ENCODE results near the gene MPP3.

MPP3 gene

DNA sequence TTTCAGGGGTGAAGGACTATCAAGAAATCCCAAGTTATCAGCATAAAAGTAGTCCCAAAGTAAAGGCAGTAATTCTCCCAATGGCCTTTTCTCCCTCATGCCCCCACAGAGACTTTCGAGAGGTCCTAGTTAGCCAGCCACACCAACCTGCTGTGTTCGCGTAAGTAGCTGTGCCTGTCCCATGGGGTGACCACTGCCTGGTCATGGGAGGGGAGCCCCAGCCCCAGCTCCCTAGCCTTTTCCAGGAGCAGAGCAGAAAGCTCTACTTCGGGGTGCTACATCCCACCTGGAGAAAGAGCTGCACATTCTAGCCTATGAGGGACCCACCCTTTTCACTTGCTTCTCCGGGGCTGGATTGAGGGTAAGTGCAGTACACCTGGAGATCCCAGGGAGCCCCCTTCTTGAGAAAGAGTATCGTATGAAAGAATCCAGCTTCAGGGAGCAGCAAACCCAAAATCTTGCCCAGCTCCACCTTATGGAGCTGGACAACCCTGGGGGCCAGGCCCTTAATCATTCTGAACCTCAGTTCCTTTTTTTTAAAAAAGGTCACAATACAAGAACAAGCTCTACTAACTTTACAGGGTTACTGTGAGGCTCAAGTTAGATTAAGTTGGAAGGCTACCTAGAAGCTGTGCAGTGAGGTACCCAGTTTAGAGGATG is 65.8 kb downstream of the MPP3 start:
- DNase-seq (ENCODE audit: low spot score in 2 of 2) = no peak
- no peak overlapping the region for H3K4me3 ChIP-seq
- H3K4me1 ChIP-seq = no peaks in the 10 kb centered on the region
- peaks cover 28% of the 10 kb centered on the region for H3K36me3 ChIP-seq (replicated peaks)
- no peaks in the 10 kb centered on the region for H3K27me3 ChIP-seq (ENCODE audit: low read depth)
- no peaks in the 10 kb centered on the region for H3K9me3 ChIP-seq
- in situ Hi-C loops (cut with MboI; ENCODE audit: low sequenced_read_pairs) = loop anchor here (25.0 kb wide), 1 partner anchor 105 kb away; the partner anchor contains the start of gene MEOX1

GRCh38 chr17:43766413-43767052 is 66.4 kb downstream of the MPP3 start:
- DNase-seq (ENCODE audit: low spot score in 2 of 2) = peak; percentile 34 to 85
- in situ Hi-C loops (cut with MboI; ENCODE audit: low sequenced_read_pairs) = loop anchor here (25.0 kb wide), 1 partner anchor 104 kb away; the partner anchor contains the start of gene MEOX1
- H3K36me3 ChIP-seq (replicated peaks) = peaks cover 24% of the 10 kb centered on the region
- H3K4me3 ChIP-seq = no peak overlapping the region
- H3K4me1 ChIP-seq = no peaks in the 10 kb centered on the region
- H3K9me3 ChIP-seq = no peaks in the 10 kb centered on the region
- H3K27me3 ChIP-seq (ENCODE audit: low read depth) = no peaks in the 10 kb centered on the region

- H3K4me1 ChIP-seq = peaks cover 2% of the 10 kb centered on the region; the same call in 1 of the 2 replicates
- peak; percentile 86 to 97 for DNase-seq (ENCODE audit: low spot score in 2 of 2)
- no peaks in the 10 kb centered on the region for H3K36me3 ChIP-seq (replicated peaks)
- no peaks in the 10 kb centered on the region for H3K27me3 ChIP-seq (ENCODE audit: low read depth)
- H3K9me3 ChIP-seq = no peaks in the 10 kb centered on the region
- in situ Hi-C loops (cut with MboI; ENCODE audit: low sequenced_read_pairs) = loop anchor here (5.0 to 25.0 kb wide), 2 partner anchors 98 to 183 kb away; partner anchors contain the start of gene MEOX1
- H3K4me3 ChIP-seq = no peak overlapping the region
Observed at GRCh38 chr17:43760254-43760852, 72.6 kb downstream of the MPP3 start.

DNA sequence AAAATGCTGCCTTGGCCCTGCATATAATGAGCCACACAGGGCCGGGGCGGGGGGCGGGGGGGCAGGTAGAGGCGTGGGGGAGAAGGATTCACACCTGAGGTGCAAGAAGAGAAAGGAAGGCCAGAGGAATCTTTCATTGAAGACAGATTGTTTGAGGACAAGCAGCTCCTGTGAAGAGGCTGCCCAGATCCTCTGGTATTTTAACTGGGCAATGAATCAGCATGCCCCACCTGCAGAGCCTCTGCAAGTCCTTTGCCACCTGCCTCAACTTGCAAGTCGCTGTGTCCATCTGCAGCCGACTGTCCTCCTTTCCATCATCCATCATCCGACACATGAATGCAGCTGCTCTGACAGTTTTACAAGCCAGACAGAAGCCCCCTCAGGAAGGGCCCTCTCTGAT is 73.1 kb downstream of the MPP3 start:
- DNase-seq (ENCODE audit: low spot score in 2 of 2) = no peak
- no peak overlapping the region for H3K4me3 ChIP-seq
- peaks cover 2% of the 10 kb centered on the region; the same call in 1 of the 2 replicates for H3K4me1 ChIP-seq
- H3K27me3 ChIP-seq (ENCODE audit: low read depth) = no peaks in the 10 kb centered on the region
- in situ Hi-C loops (cut with MboI; ENCODE audit: low sequenced_read_pairs) = loop anchor here (5.0 to 25.0 kb wide), 2 partner anchors 98 to 183 kb away; partner anchors contain the start of gene MEOX1
- no peaks in the 10 kb centered on the region for H3K9me3 ChIP-seq
- no peaks in the 10 kb centered on the region for H3K36me3 ChIP-seq (replicated peaks)

- in situ Hi-C loops (cut with MboI; ENCODE audit: low sequenced_read_pairs) = loop anchor here (25.0 kb wide), 1 partner anchor 96 kb away; the partner anchor contains the start of gene MEOX1
- no peak within 1 kb of the TSS for H3K4me3 ChIP-seq
- H3K27me3 ChIP-seq (ENCODE audit: low read depth) = no peaks in the 10 kb centered on the region
- H3K36me3 ChIP-seq (replicated peaks) = no peaks in the 10 kb centered on the region
- peak in 1 of 2 experiments; percentile 40 for DNase-seq (ENCODE audit: low spot score in 2 of 2)
- no peaks in the 10 kb centered on the region for H3K9me3 ChIP-seq
- peaks cover 2% of the 10 kb centered on the region; the same call in 1 of the 2 replicates for H3K4me1 ChIP-seq
Observed at GRCh38 chr17:43758497-43759174, 74.3 kb downstream of the MPP3 start, which contains the start of gene SOST. Gene SOST, minus strand, starts transcription at chr17:43758791. Its CDS starts 50 bp downstream, at chr17:43758741.

- H3K4me3 ChIP-seq = no peak overlapping the region
- in situ Hi-C loops (cut with MboI; ENCODE audit: low sequenced_read_pairs) = loop anchor here (25.0 kb wide), 1 partner anchor 96 kb away; the partner anchor contains the start of gene MEOX1
- H3K27me3 ChIP-seq (ENCODE audit: low read depth) = no peaks in the 10 kb centered on the region
- peaks cover 2% of the 10 kb centered on the region; the same call in 1 of the 2 replicates for H3K4me1 ChIP-seq
- no peaks in the 10 kb centered on the region for H3K9me3 ChIP-seq
- H3K36me3 ChIP-seq (replicated peaks) = no peaks in the 10 kb centered on the region
- no peak for DNase-seq (ENCODE audit: low spot score in 2 of 2)
Observed at GRCh38 chr17:43758086-43758485, 74.9 kb downstream of the MPP3 start.

GRCh38 chr17:43757171-43757660 is 75.7 kb downstream of the MPP3 start:
- Histone ChIP-seq H3K27me3 (ENCODE audit: low read depth) (no peaks in the 10 kb centered on the region), H3K4me3 (no peak overlapping the region), H3K4me1 (peaks cover 2% of the 10 kb centered on the region; the same call in 1 of the 2 replicates), H3K36me3 (replicated peaks) (no peaks in the 10 kb centered on the region), H3K9me3 (no peaks in the 10 kb centered on the region)
- in situ Hi-C loops (cut with MboI; ENCODE audit: low sequenced_read_pairs) = loop anchor here (25.0 kb wide), 1 partner anchor 95 kb away; the partner anchor contains the start of gene MEOX1
- DNase-seq (ENCODE audit: low spot score in 2 of 2) = no peak

DNA sequence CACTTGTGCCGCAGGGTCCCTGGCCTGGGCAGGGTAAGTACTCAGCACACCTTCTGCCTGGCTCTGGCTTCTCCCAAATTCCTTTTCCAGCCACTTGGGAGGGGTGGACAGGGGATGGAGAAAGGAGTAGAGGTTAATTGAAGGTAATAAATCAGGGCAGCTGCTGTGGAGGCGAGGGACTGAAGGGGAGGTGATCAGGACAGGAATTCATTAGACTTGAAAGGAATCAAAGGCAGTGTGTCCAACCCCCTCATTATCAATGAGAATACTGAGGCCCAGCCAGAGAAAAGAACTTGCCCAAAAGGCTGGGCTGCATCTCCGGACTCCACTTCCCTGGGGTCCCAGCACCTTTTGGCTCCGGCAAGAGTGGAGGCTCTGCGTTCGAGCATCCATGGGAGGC is 76.7 kb downstream of the MPP3 start:
- Histone ChIP-seq H3K36me3 (replicated peaks) (no peaks in the 10 kb centered on the region), H3K4me3 (no peak overlapping the region), H3K9me3 (no peaks in the 10 kb centered on the region), H3K27me3 (ENCODE audit: low read depth) (0 out of 2 replicates have a peak, but pooled peaks cover under 1% of the 10 kb centered on the region), H3K4me1 (peaks cover 2% of the 10 kb centered on the region; the same call in 1 of the 2 replicates)
- no peak for DNase-seq (ENCODE audit: low spot score in 2 of 2)
- in situ Hi-C loops (cut with MboI; ENCODE audit: low sequenced_read_pairs) = loop anchor here (25.0 kb wide), 1 partner anchor 94 kb away; the partner anchor contains the start of gene MEOX1

- H3K4me1 ChIP-seq = no peaks in the 10 kb centered on the region
- in situ Hi-C loops (cut with MboI; ENCODE audit: low sequenced_read_pairs) = loop anchor here (25.0 kb wide), 1 partner anchor 93 kb away; the partner anchor contains the start of gene MEOX1
- peak in 1 of 2 experiments; percentile 35 for DNase-seq (ENCODE audit: low spot score in 2 of 2)
- no peak overlapping the region for H3K4me3 ChIP-seq
- H3K36me3 ChIP-seq (replicated peaks) = no peaks in the 10 kb centered on the region
- H3K9me3 ChIP-seq = no peaks in the 10 kb centered on the region
- 0 out of 2 replicates have a peak, but pooled peaks cover 5% of the 10 kb centered on the region for H3K27me3 ChIP-seq (ENCODE audit: low read depth)
Observed at GRCh38 chr17:43755389-43755875, 77.5 kb downstream of the MPP3 start.

- Histone ChIP-seq H3K27me3 (ENCODE audit: low read depth) (0 out of 2 replicates have a peak, but pooled peaks cover 5% of the 10 kb centered on the region), H3K36me3 (replicated peaks) (no peaks in the 10 kb centered on the region), H3K4me1 (no peaks in the 10 kb centered on the region), H3K4me3 (no peak overlapping the region), H3K9me3 (no peaks in the 10 kb centered on the region)
- no peak for DNase-seq (ENCODE audit: low spot score in 2 of 2)
- in situ Hi-C loops (cut with MboI; ENCODE audit: low sequenced_read_pairs) = loop anchor here (25.0 kb wide), 1 partner anchor 93 kb away; the partner anchor contains the start of gene MEOX1
Observed at GRCh38 chr17:43754947-43755346, 78.0 kb downstream of the MPP3 start.

- H3K9me3 ChIP-seq = no peaks in the 10 kb centered on the region
- in situ Hi-C loops (cut with MboI; ENCODE audit: low sequenced_read_pairs) = loop anchor here (25.0 kb wide), 1 partner anchor 91 kb away; the partner anchor contains the start of gene MEOX1
Observed at GRCh38 chr17:43753493-43754129, 79.3 kb downstream of the MPP3 start.

More at GRCh38 chr17:43753493-43754129, 79.3 kb downstream of the MPP3 start:
- no peak overlapping the region for H3K4me3 ChIP-seq
- no peaks in the 10 kb centered on the region for H3K4me1 ChIP-seq
- no peak for DNase-seq (ENCODE audit: low spot score in 2 of 2)
- H3K27me3 ChIP-seq (ENCODE audit: low read depth) = 0 out of 2 replicates have a peak, but pooled peaks cover 5% of the 10 kb centered on the region
- no peaks in the 10 kb centered on the region for H3K36me3 ChIP-seq (replicated peaks)
